ENCODE measurements around the gene TCF12. TPM values are rescaled to one million over a fixed set of nuclear protein-coding genes. Genes with fewer than 3 reads are reported as not detected.

Gene TCF12
- total RNA-seq, 1 donor from 2014 or later, result 149 TPM

GRCh38 chr15:56916825-56917477 lies 1.5 kb upstream of the TCF12 start:
- Histone ChIP-seq H2AFZ (replicated peaks) (no peak overlapping the region), H3F3A (ENCODE audit: low read depth) (peaks cover 10% of the 10 kb centered on the region)

DNA sequence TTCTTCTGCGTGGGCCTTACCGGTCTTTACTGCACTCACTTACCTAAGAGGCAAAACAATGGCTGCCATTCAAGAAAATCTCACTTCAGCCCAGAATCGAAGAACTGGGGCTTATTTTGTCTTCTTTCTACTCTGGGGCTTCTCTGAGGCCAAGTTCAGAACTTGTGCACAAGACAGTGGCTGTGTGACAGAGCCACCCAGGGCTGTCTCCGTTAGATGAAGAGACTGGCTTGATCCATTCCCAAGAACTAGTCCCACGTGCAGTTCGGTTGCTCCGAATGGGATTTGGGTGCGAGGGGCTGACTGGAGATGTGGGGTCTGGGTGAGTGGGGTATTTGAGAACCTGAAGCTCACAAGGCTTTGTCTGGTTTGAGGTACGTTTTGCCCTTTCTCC lies 795 bp upstream of the TCF12 start:
- Histone ChIP-seq H4K20me1 (ENCODE audit: low read depth) (peaks cover 23% of the 10 kb centered on the region), H3K4me1 (peaks cover 24% of the 10 kb centered on the region), H3K27ac (no peak overlapping the region), H3K27me3 (no peaks in the 10 kb centered on the region), H3K4me3 (peak overlapping the region; percentile 96), H3K9ac (no peak overlapping the region), H3K4me2 (peak overlapping the region; percentile 73), H3F3A (ENCODE audit: low read depth) (peaks cover 10% of the 10 kb centered on the region), H2AFZ (replicated peaks) (peak overlapping the region; percentile 57), H3K36me3 (peaks cover 14% of the 10 kb centered on the region), H3K9me3 (ENCODE audit: low read depth) (no peaks in the 10 kb centered on the region), H3K79me2 (ENCODE audit: low read depth) (peaks cover 47% of the 10 kb centered on the region)
- peaks cover 7% of the 10 kb centered on the region for H3K27me3 Mint-ChIP-seq (ENCODE audit: insufficient read depth, low read depth)
- TF ChIP-seq EZH2phosphoT487 (IDR thresholded peaks at IDR 0.05), result no peak
- no peak for TF ChIP-seq EZH2 (IDR thresholded peaks at IDR 0.05)
- TF ChIP-seq, protein P1, sequence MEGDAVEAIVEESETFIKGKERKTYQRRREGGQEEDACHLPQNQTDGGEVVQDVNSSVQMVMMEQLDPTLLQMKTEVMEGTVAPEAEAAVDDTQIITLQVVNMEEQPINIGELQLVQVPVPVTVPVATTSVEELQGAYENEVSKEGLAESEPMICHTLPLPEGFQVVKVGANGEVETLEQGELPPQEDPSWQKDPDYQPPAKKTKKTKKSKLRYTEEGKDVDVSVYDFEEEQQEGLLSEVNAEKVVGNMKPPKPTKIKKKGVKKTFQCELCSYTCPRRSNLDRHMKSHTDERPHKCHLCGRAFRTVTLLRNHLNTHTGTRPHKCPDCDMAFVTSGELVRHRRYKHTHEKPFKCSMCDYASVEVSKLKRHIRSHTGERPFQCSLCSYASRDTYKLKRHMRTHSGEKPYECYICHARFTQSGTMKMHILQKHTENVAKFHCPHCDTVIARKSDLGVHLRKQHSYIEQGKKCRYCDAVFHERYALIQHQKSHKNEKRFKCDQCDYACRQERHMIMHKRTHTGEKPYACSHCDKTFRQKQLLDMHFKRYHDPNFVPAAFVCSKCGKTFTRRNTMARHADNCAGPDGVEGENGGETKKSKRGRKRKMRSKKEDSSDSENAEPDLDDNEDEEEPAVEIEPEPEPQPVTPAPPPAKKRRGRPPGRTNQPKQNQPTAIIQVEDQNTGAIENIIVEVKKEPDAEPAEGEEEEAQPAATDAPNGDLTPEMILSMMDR (IDR thresholded peaks at IDR 0.05), result no peak
- no peak overlapping the region for H3K27ac Mint-ChIP-seq
- H3K4me3 Mint-ChIP-seq, result peak overlapping the region; percentile 87
- peaks cover 24% of the 10 kb centered on the region for H3K4me1 Mint-ChIP-seq
- peaks cover 17% of the 10 kb centered on the region for H3K9me3 Mint-ChIP-seq
- H3K36me3 Mint-ChIP-seq, result peaks cover 25% of the 10 kb centered on the region
- no peak for DNase-seq (ENCODE audit: low spot score)

More at GRCh38 chr15:56916825-56917477, 1.5 kb upstream of the TCF12 start:
- H3K4me1 ChIP-seq, result peaks cover 17% of the 10 kb centered on the region
- H4K20me1 ChIP-seq (ENCODE audit: low read depth), result peaks cover 16% of the 10 kb centered on the region
- peaks cover 18% of the 10 kb centered on the region for H3K4me1 Mint-ChIP-seq
- peaks cover 17% of the 10 kb centered on the region for H3K9me3 Mint-ChIP-seq
- no peak overlapping the region for H3K9ac ChIP-seq
- H3K27me3 ChIP-seq, result no peaks in the 10 kb centered on the region
- peak overlapping the region; percentile 87 for H3K4me3 Mint-ChIP-seq
- H3K27ac ChIP-seq, result no peak overlapping the region
- no peak for DNase-seq (ENCODE audit: low spot score)
- no peak overlapping the region for H3K27ac Mint-ChIP-seq
- H3K36me3 ChIP-seq, result peaks cover 7% of the 10 kb centered on the region
- no peak for TF ChIP-seq EZH2 (IDR thresholded peaks at IDR 0.05)
- no peak for TF ChIP-seq EZH2phosphoT487 (IDR thresholded peaks at IDR 0.05)
- TF ChIP-seq, protein P1 (IDR thresholded peaks at IDR 0.05), result no peak
- H3K36me3 Mint-ChIP-seq, result peaks cover 25% of the 10 kb centered on the region
- H3K27me3 Mint-ChIP-seq (ENCODE audit: insufficient read depth, low read depth), result peaks cover 7% of the 10 kb centered on the region
- peak overlapping the region; percentile 96 for H3K4me3 ChIP-seq
- peak overlapping the region; percentile 73 for H3K4me2 ChIP-seq
- peaks cover 40% of the 10 kb centered on the region for H3K79me2 ChIP-seq (ENCODE audit: low read depth)
- H3K9me3 ChIP-seq (ENCODE audit: low read depth), result no peaks in the 10 kb centered on the region

- peaks cover 38% of the 10 kb centered on the region for H4K20me1 ChIP-seq (ENCODE audit: low read depth)
- Mint-ChIP-seq H3K9me3 (peaks cover 17% of the 10 kb centered on the region), H3K36me3 (peaks cover 34% of the 10 kb centered on the region), H3K27ac (no peak overlapping the region), H3K4me1 (peaks cover 33% of the 10 kb centered on the region), H3K4me3 (peak overlapping the region; percentile 98), H3K27me3 (ENCODE audit: insufficient read depth, low read depth) (peaks cover 7% of the 10 kb centered on the region)
- H2AFZ ChIP-seq (replicated peaks), result peak overlapping the region; percentile 75
- H3K27me3 ChIP-seq, result no peaks in the 10 kb centered on the region
- H3K79me2 ChIP-seq (ENCODE audit: low read depth), result peaks cover 62% of the 10 kb centered on the region
- no peaks in the 10 kb centered on the region for H3K9me3 ChIP-seq (ENCODE audit: low read depth)
- peaks cover 39% of the 10 kb centered on the region for H3K4me1 ChIP-seq
- peak overlapping the region; percentile 91 for H3K4me2 ChIP-seq
- TF ChIP-seq, protein P1 (IDR thresholded peaks at IDR 0.05), result no peak
- no peak for TF ChIP-seq EZH2phosphoT487 (IDR thresholded peaks at IDR 0.05)
- TF ChIP-seq EZH2 (IDR thresholded peaks at IDR 0.05), result no peak
- peaks cover 10% of the 10 kb centered on the region for H3F3A ChIP-seq (ENCODE audit: low read depth)
- DNase-seq (ENCODE audit: low spot score), result peak; percentile 87
- H3K36me3 ChIP-seq, result peaks cover 19% of the 10 kb centered on the region
- H3K9ac ChIP-seq, result peak overlapping the region; percentile 95
- H3K27ac ChIP-seq, result peak overlapping the region; percentile 93
- peak overlapping the region; percentile 96 for H3K4me3 ChIP-seq
Observed at GRCh38 chr15:56919031-56919608, 676 bp downstream of the TCF12 start.
